ENCODE data around the gene CLPTM1L.
A peak's percentile ranks its signal among the peaks of the same experiment; 100 is the strongest.
"Not testable (repeated sequence)": the region's sequence is repeated elsewhere in the genome, so short reads cannot be mapped to it uniquely, and the experiment has no call there.

Gene CLPTM1L

GRCh38 chr5:1285883-1286291 lies 59.0 kb downstream of the CLPTM1L start:
- no peak for DNase-seq

GRCh38 chr5:1285141-1285540 lies 59.8 kb downstream of the CLPTM1L start:
- DNase-seq = no peak

- DNase-seq = not testable (repeated sequence)
These were observed 60.4 kb downstream of the CLPTM1L start for GRCh38 chr5:1284336-1284970.

GRCh38 chr5:1283729-1284041 lies 61.2 kb downstream of the CLPTM1L start:
- not testable (repeated sequence) for DNase-seq

GRCh38 chr5:1282993-1283728 lies 61.7 kb downstream of the CLPTM1L start:
- not testable (repeated sequence) for DNase-seq

GRCh38 chr5:1282131-1282992 lies 62.5 kb downstream of the CLPTM1L start:
- peak; percentile 20 for DNase-seq

- no peak for DNase-seq
These were observed 63.6 kb downstream of the CLPTM1L start for GRCh38 chr5:1281038-1281882.

GRCh38 chr5:1280177-1281037 lies 64.5 kb downstream of the CLPTM1L start:
- DNase-seq = peak; percentile 45

- DNase-seq = no peak
These were observed 65.3 kb downstream of the CLPTM1L start for GRCh38 chr5:1279443-1280151.

GRCh38 chr5:1278656-1279442 lies 66.0 kb downstream of the CLPTM1L start:
- DNase-seq = peak; percentile 15

- no peak for DNase-seq
These were observed 66.7 kb downstream of the CLPTM1L start for GRCh38 chr5:1278216-1278615.

- no peak for DNase-seq
These were observed 67.1 kb downstream of the CLPTM1L start for GRCh38 chr5:1277781-1278180.

- DNase-seq = no peak
These were observed 67.6 kb downstream of the CLPTM1L start for GRCh38 chr5:1277331-1277730.

GRCh38 chr5:1276930-1277329 lies 68.0 kb downstream of the CLPTM1L start:
- no peak for DNase-seq

- DNase-seq = not testable (repeated sequence)
These were observed 69.2 kb downstream of the CLPTM1L start for GRCh38 chr5:1275397-1276391.

GRCh38 chr5:1274471-1274870 lies 70.4 kb downstream of the CLPTM1L start:
- no peak for DNase-seq

GRCh38 chr5:1273745-1274144 lies 71.2 kb downstream of the CLPTM1L start:
- DNase-seq = no peak

- no peak for DNase-seq
These were observed 72.7 kb downstream of the CLPTM1L start for GRCh38 chr5:1272201-1272600.

All from HCEC 1CT (cell line).